Measurements from ENCODE around the gene TANGO6.

DNA sequence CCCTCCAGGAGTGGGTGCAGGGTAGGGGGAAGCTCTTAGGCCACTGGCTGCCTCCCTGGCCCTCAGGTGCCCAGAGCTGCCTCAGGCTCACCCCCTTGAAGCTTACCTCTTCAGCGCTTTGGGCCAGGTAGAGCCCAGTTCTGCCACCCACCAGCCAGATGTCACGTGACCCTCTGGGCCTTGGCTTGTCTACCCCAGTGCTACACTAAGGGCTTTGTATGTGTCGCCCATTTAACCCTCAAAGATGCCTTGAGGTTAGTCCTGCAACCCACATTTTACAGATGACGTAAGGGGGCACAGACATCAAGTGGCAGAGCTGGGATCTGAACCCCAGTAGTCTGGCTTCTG, 265.5 kb downstream of the TANGO6 start:
- TF ChIP-seq, protein P1, sequence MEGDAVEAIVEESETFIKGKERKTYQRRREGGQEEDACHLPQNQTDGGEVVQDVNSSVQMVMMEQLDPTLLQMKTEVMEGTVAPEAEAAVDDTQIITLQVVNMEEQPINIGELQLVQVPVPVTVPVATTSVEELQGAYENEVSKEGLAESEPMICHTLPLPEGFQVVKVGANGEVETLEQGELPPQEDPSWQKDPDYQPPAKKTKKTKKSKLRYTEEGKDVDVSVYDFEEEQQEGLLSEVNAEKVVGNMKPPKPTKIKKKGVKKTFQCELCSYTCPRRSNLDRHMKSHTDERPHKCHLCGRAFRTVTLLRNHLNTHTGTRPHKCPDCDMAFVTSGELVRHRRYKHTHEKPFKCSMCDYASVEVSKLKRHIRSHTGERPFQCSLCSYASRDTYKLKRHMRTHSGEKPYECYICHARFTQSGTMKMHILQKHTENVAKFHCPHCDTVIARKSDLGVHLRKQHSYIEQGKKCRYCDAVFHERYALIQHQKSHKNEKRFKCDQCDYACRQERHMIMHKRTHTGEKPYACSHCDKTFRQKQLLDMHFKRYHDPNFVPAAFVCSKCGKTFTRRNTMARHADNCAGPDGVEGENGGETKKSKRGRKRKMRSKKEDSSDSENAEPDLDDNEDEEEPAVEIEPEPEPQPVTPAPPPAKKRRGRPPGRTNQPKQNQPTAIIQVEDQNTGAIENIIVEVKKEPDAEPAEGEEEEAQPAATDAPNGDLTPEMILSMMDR (IDR thresholded peaks at IDR 0.05) = no peak
- no peak for TF ChIP-seq POLR2A (IDR thresholded peaks at IDR 0.05)
